Posterior vena cava (tissue), 2 donors: Measurements from ENCODE around the gene FGF12. TPM values are rescaled to one million over a fixed set of nuclear protein-coding genes. Genes with fewer than 3 reads are reported as not detected.

Experiments
- DNase-seq: peaks from one replicate; pipeline ENCODE4 v3.0.0-alpha.2; 2020; ENCODE audit warnings: low spot score
- intact Hi-C, 2 donors: fragments of 100-400 bp; cut with DNase I; formaldehyde crosslinking; loops; one replicate each; pipeline versions ENCODE4 v1.14.1 to v1.14.2; 2022 to 2023
- total RNA-seq, 2 donors: library from RNA; stranded (reverse); fragmentation: NEBNext Ultra II Directional; extraction: Animal tissue kit (Norgen Biotek cat#: 25700); gene quantifications; one replicate each; pipeline ENCODE4 v1.2.1, GENCODE V29; 2021
- donor health status: DM: yes; HTN: yes; CAD: no.
- donor health status: DM: yes; HTN: yes; CAD: no.

The FGF12 gene
- total RNA-seq, 2 donors from 2014 or later = 1.4 to 1.7 TPM

DNA sequence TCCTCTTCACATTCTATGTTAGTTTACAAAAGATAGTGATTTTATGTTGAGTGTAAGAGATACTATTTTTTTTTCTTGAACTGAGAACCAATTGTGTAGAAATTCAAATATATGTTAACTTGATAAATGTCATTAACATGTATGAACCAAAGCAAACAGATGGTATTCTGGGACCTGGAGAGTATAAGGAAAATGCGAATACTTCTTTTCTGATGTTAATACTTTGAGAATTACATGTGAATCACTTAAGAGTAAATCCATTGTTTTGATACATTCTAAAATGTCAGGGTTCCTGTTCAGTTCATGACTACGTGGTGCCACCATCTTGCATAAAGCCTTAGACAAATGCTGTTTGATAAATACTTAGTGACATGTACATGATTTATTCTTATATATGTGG lies 541.3 kb downstream of the FGF12 start:
- no peak for DNase-seq
- intact Hi-C loops = no loop called here

DNA sequence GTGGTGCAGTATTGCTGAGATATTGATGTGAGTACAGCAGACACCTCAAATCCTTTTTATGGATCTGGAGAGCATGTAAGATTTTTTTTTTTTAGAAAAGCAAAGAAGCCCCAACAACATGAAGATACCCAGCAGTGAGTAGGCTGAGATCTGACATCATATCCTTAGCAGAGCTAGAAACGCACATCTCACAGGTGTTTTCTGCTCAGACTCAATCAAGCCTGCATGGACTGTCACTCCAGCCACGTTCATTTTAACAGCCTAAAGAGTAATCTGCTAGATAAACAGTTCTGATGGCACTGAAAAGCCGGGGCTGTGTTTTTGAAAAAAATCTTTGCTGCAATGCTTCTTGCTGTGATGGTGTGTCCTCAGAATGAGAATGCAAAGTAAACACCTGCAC lies 544.2 kb downstream of the FGF12 start:
- no peak for DNase-seq
- intact Hi-C loops = no loop called here

DNA sequence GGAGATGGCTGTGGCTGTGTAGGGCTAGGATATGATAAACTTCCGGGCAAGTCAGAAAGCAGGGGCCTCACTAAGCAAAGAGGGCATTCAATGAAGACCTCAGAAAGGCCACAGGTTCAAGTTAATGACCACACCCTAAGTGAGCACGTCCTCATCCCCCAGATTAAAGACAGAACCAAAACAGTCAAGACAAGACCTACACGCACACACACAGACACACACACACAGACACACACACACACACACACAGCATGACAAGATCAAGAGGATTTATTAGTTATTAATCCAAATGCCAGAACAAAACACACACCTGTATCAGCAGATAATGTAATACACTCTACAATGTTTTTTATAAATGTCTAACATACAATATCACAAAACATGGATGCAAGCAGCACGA lies 546.2 kb downstream of the FGF12 start:
- DNase-seq = no peak
- intact Hi-C loops = no loop called here

DNA sequence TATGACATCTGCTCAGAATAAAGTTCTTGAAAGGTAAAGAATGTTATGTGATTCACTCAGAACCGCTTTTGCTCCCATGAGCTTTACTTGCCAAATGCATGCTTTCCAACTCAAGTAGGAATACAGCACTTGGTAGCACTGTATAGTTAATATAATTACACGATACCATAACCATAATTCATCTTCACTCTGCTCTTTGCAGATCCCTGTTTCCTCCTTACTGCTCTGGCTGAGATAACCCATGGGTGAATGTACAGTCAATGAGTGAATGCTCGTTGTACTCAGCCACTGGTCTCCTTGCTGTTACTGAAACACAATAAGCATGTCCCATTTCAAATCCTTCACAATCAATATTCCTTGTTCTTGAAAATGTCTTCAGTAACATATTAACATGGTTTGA lies 550.0 kb downstream of the FGF12 start:
- intact Hi-C loops = no loop called here
- DNase-seq = no peak

DNA sequence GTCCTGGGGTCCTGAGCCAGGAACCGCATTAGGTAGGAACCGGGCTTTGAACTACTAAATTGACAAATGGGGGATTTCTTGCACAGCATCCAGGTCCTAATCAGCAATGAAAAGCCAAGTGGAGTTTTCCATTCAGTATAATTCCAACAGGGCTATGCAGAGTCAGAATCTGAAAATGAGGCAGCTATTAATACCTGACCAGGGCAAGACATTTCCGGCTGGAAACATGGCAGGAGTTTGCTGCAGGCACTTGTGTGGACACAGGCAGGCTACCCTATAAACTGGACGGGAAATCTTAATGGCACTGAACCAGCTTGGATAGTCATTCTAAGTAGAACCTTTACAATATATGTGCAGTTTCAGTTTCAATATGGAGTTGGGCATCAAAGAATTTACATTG lies 553.1 kb downstream of the FGF12 start:
- intact Hi-C loops = no loop called here
- DNase-seq = no peak

DNA sequence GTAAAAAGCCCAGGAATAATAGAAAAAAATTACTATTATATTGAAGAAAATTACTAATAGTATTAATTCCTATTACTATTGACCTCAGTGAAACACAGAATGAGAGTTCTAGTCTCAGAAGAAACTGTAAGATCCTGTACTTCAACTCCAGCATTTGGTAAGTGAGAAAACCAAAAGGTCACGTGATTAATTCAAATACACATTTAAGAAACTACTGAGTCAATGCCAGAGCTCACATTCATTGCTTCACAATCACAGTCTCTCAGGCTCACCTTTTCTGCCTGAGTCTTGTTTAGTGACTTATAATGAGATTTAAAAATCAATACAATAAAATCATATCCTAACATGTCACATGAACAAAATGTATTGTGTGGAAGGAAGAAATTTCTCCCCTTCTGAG lies 556.1 kb downstream of the FGF12 start:
- intact Hi-C loops = no loop called here
- no peak for DNase-seq

DNA sequence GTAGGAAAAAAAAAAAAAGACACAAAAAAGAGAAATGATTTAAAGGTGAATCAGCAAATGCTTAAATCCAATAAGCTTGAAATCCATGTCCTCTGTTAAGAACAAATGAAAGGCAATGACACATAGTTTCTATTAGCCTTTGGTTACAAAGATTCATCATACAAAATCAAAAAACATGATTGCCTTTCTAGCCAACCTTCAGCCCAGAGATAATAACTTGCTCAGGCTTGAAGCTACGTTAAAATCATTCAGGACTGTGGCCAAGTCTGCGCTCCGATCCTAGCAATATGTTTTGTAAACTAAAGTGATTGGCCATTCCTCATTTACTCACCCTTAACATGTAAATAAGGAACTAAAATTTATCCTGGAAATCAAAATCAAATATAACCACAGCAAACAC lies 556.7 kb downstream of the FGF12 start:
- intact Hi-C loops = no loop called here
- no peak for DNase-seq

DNA sequence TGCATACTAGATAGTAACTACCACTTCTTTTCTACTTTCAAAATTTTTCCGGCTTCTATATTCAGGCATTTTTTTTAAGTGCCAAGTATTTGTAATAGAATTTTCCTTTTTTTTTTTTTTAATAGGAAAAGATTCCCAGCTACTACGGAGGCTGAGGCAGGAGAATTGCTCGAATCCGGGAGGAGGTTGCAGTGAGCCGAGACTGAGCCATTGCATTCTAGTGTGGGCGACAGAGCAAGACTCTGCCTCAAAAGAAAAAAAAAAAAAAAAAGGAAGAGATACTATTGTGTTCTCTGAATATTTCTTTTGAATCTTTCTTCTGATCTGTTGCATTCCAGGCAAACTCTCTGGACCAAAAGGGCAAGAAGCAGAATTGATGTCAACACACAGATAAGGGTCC lies 557.3 kb downstream of the FGF12 start:
- DNase-seq = no peak
- intact Hi-C loops = no loop called here

DNA sequence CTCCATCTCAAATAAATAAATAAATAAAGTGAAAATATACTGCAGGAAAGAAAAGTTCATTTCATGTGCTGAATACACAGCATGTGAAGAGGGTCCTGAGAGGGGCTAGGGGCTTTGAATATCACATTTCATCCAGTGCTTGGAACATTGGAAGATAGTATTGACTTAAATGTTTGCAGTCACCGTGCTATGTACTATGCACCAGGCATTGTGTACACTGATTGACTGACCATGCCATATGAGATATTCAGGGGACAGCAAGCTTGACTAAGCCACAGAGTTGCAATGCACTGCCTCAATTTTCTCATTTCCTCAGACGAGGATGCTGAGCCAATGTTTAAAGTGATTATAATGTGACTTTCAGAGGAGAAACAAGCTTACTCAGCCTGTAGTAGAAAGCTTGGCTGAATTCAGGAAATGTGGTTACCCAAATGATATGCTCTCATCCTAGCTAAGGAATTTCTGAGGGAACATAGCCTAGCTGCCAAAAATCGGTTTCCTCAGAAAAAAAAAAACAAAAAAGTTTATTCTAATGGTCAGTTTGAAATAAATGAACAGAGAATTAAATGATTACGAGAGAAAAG lies 557.9 kb downstream of the FGF12 start:
- intact Hi-C loops = loop anchor here in 1 of 2 donors (10.0 kb wide), 1 partner anchor 635 kb away; no protein-coding TSS in a partner anchor
- DNase-seq = no peak

DNA sequence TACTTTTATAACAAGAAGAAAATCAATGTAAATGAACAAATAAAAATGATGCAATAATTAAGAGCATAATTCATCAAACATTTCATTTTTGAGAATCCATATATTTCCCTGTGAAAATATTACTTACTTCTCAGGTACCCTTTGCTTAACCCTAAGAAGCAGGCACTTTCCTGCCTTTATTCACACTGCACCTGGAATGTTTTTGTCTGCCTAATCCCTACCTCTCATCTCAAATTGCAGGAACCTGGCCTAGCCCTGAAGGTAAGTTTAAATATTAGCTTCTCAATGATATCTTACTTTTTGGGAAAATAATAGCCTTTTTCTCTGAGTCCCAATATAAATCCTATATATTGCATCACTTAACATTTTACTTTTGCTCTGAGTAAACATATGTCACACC lies 559.1 kb downstream of the FGF12 start:
- intact Hi-C loops = loop anchor here in 1 of 2 donors (10.0 kb wide), 1 partner anchor 633 kb away; no protein-coding TSS in a partner anchor
- DNase-seq = no peak

DNA sequence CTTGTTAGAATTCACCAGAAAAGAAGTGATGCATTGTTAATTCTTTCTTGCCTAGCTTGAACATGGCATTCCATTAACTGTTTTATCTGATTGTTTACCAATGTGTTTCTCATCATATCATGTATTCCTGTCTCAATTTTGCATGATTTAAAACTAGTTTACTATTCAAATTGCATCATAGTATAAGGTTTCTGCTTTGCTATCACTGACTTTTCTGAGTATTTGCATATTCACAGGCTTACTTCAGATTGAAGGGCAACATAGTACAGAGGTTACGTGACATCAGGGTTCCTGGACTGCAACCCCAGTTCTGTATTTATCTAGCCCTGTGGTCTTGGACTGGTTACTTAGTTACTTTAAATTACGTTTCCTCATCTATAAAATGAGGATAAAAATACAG lies 561.8 kb downstream of the FGF12 start:
- intact Hi-C loops = loop anchor here in 1 of 2 donors (10.0 kb wide), 1 partner anchor 631 kb away; no protein-coding TSS in a partner anchor
- DNase-seq = no peak

DNA sequence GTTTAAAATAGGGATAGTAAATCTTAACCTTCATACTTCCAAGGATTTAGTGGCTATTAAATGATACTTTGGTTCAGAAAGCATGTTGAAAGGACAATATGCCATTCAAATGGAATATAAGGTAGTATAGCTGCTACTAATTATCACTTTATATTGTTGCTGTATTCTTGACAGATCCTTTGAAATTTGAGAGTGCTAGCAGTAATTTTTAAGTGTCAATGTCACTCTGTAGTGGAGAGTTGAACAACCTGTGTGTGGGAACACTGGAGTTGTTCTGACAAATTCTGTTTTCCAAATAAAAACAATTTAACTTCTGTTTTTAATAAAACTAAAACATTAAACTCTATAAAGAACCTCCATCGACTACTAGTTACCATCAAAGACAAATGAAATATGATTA lies 565.7 kb downstream of the FGF12 start:
- no peak for DNase-seq
- intact Hi-C loops = loop anchor here in 1 of 2 donors (10.0 kb wide), 1 partner anchor 627 kb away; no protein-coding TSS in a partner anchor

DNA sequence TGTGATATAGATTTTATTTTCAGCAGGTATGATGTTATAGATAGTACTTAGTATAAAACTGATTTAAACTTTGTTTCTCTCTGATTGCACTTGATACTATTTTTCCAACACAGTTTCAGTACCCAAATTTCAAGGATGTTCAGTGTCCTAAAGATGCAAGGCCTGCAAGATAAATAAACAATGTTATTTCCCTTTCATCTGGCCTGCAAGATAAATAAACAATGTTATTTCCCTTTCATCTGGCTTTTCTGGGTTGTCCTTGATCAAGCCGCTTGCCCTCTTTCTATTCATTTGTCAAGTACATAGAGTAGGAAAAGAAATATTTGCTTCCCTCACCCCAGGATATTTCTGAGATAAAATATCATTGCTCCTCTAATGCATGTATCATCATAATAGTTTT lies 571.0 kb downstream of the FGF12 start:
- intact Hi-C loops = no loop called here
- no peak for DNase-seq

DNA sequence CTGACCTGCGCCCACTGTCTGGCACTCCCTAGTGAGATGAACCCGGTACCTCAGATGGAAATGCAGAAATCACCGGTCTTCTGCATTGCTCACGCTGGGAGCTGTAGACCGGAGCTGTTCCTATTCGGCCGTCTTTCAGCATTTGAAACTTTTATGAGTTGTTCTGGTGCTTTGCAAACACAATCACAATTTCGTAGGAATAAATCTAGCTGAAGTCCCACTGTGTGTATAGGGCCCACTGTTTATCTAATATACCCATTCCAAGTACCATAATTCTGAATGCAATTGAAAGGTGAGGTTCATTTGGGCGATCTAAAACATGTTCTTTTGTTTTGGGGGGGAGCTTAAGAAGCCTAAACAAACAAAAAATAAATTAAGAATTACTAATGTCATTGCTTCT lies 572.1 kb downstream of the FGF12 start:
- intact Hi-C loops = no loop called here

DNA sequence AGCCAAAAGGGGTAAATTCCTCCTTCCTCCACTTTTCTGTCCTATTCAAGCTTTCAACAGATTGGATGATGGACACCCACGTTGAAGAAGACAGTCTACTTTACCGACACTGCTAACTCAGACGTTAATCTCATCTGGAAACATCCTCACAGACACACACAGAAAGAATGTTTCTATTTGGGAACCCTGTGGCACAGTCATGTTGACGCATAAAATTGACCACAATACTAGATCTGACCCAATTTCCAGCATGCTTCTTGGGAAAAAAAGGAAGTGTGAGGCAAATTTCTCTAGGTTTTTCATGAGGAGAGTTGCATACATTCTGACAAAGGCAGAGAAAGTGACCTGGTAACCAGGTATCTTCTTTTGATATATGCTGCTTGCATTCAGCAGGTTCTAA lies 594.1 kb downstream of the FGF12 start:
- intact Hi-C loops = no loop called here
- DNase-seq = no peak

More for the DNA sequence above, 572.1 kb downstream of the FGF12 start:
- DNase-seq = no peak

DNA sequence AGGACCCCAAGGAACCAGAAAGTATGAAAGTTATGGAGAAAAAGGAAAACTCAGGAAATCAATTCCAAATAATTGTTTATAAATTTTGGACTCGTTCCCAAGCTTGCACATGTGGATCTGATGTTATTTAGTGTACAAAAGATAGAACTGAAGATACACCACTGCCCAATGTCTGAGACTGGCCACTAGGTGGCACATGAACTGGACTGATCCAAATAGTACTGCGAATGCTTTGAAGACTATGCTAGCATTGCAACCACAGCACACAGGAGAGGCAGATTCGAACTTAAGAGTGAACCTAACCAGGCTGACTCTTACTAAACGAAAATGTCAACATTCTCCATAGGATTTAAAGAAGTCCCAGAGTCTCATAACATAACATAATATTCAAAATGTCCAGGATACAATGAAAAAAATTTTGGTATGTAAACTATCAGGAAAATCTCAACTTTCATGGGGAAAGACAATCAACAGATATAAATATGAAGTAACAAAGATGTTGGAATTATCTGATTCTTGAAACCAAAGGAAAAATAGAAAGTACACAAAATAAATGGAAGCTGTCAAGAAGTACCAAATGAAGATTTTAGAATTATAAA lies 596.7 kb downstream of the FGF12 start:
- DNase-seq = peak; percentile 73
- intact Hi-C loops = no loop called here

DNA sequence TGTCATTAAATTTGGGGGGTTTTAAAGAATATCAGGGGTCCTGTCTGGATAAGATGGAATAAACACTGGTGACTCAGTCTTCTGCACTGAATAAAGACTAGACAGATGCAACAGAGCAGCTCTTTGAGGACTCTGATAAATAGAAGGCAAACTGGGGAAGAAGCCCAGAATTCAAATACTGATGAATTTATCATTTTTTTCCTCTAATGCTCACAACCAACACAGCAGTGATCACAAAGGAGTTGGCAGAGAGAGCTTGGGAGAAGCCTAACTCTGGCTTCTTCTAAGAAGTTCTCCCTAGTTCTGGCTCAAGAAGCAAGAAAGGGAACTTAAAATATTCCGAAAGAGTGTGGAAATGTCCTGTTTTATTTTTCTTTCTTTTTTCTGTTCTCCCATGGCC lies 597.8 kb downstream of the FGF12 start:
- intact Hi-C loops = no loop called here
- DNase-seq = no peak

DNA sequence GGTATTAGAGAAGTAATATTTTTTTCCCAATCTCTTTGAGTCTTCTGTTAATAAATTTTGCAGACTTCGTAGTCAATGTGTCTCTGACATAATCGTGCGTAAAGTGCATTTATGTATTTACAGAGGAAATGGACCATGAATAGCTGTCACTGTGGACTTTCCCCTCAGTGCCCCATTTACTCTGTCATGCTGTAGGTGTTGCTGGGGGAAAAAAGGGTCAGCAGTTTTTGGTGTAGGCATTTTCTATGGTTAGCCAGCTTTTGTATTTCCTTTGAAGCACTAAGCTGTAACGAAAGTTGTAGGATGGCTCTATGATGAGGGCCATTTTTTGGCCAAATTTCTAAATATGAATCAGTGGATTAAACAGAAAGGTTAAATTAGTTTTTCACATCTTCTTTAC lies 598.4 kb downstream of the FGF12 start:
- intact Hi-C loops = no loop called here
- DNase-seq = no peak

DNA sequence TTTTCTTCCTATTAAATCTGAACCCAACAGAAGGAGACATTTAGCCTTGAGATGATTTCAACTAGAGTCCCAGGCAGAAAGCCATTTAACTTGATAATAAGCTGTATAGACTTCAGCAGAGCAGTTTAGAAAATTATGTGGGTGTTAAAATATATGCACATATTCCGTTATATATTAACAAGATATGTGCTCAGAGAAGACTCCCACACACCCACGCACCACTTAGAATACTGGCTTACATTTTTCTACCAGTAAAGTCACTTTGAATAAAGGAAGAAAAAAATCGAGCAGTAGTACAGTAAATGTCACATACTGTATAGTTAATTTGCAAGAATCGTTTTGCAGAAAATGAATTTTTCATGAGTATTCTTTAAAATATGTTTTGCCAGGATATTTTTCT lies 599.3 kb downstream of the FGF12 start:
- no peak for DNase-seq
- intact Hi-C loops = no loop called here

DNA sequence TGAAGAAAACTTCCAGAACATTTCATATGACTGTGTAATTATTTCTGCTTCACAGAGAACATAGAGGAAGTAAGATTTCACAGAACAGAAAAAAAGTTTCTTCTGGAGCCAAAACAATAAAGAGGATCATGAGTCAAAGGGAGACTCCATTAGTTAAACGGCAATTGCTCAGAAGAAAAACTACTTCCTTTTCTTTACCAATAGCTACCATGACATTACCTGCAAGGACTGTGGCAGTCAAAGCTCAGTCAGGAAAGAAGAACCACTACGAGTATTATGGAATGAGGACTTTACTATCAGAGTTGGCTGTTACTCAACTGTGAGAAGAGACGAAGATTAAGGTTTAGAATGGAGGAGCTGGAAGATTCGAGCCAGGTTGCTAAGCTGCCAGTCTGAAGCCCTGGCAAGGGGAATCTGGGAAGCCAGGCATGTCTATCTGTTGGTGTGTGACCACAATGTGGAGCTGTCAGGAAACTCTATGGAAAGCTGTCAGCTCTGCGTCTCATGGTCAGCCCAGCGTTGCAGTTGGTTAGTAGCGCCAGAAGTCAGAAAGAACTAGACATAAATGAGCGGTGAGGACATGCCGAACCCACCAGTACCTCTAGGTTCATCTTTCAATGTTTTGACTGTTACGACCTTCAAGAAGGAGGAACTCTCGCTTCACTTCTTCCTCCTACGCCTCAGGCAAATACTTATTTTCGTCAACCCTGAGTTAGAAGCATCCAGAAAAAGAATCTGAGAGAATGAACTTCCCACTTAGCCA lies 604.3 kb downstream of the FGF12 start:
- no peak for DNase-seq
- intact Hi-C loops = no loop called here

DNA sequence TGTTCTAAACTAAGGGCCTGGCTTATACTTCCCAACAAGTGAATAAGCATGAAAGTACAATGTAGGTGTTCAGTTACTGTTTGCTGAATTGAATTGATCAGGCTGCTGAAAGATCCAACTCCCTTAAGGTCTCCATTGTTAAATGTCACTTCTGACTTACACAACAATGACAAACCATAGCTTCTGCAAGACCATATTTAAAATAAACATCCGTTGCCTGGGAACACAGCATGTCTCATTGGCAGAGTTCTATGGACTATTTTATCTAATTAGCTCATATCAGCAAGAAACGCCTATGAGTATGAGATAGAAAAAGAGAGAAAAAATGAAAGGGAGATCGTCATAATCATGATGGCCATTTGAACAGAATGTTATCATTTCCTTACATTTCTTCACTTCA lies 605.4 kb downstream of the FGF12 start:
- DNase-seq = no peak
- intact Hi-C loops = no loop called here
